Lung (tissue), 12 donors: ENCODE data around the gene ZNF35. TPM values are rescaled to one million over a fixed set of nuclear protein-coding genes. Genes with fewer than 3 reads are reported as not detected.

Source experiments
- ATAC-seq: fragments of 200-7000 bp; cut with Tn5 transposase; one replicate; pipeline ENCODE4 v1.9.1; 2020; ENCODE audit warnings: moderate number of reproducible peaks; ENCODE audit not compliant: insufficient read depth, low FRiP score
- DNase-seq, 3 donors: peaks; one replicate each; pipeline ENCODE4 v3.0.0-alpha.2; 2013 to 2017
- H3K27ac ChIP-seq, 2 donors: one replicate each; pipeline ENCODE4 v1.5.1; 2013; ENCODE audit warnings: mild to moderate bottlenecking in 2 of 2, moderate library complexity in 2 of 2, control low read depth in 1 of 2, inconsistent platforms in 1 of 2, low read depth in 1 of 2, low read length in 1 of 2
- H3K27me3 ChIP-seq, 3 donors: one replicate each; pipeline ENCODE4 v1.5.1; 2013; ENCODE audit warnings: low read length in 2 of 3; ENCODE audit not compliant: control insufficient read depth in 3 of 3, insufficient read depth in 3 of 3
- H3K36me3 ChIP-seq, 4 donors: one replicate each; pipeline ENCODE4 v1.5.1; 2013; ENCODE audit warnings: low read length in 4 of 4, mild to moderate bottlenecking in 1 of 4, moderate library complexity in 1 of 4; ENCODE audit not compliant: control insufficient read depth in 4 of 4, insufficient read depth in 4 of 4
- H3K4me1 ChIP-seq, 5 donors: one replicate each; pipeline ENCODE4 v1.5.1; 2013; ENCODE audit warnings: low read length in 5 of 5, mild to moderate bottlenecking in 2 of 5, moderate library complexity in 1 of 5; ENCODE audit not compliant: control insufficient read depth in 5 of 5, insufficient read depth in 5 of 5
- H3K4me3 ChIP-seq: one replicate; pipeline ENCODE4 v1.5.1; 2013; ENCODE audit warnings: mild to moderate bottlenecking, control low read depth, moderate library complexity
- H3K9ac ChIP-seq, 2 donors: one replicate each; pipeline ENCODE4 v1.5.1; 2013; ENCODE audit warnings: low read length in 2 of 2, control low read depth in 1 of 2; ENCODE audit not compliant: insufficient read depth in 1 of 2
- H3K9me3 ChIP-seq, 4 donors: one replicate each; pipeline ENCODE4 v1.5.1; 2013; ENCODE audit warnings: low read length in 3 of 4, mild to moderate bottlenecking in 1 of 4, moderate library complexity in 1 of 4; ENCODE audit not compliant: control insufficient read depth in 4 of 4, insufficient read depth in 3 of 4
- WGBS, 2 donors: extraction: QIAGEN DNeasy Blood & Tissue Kit; methylation state at CpG; one replicate each; pipeline ENCODE4 v1.1.7; 2013; 5-methylcytosine and 5-hydroxymethylcytosine counted together
- polyA plus RNA-seq, 2 donors: library from polyadenylated mRNA; stranded (reverse); fragments of 200-250 nt; gene quantifications; one replicate each; pipeline ENCODE4 v1.2.1, GENCODE V29; 2013
- total RNA-seq, 2 donors: library from RNA; depleted of rRNA in 1 of 2; stranded (reverse); fragments of >200 nt in 1 of 2; gene quantifications; one replicate each; pipeline ENCODE4 v1.2.1, GENCODE V29; 2014 to 2021
- TF ChIP-seq, protein P1 (sequence below): IDR thresholded peaks from 2 replicates; pipeline ENCODE4 v1.5.1; 2012; ENCODE audit warnings: mild to moderate bottlenecking; ENCODE audit errors: control extremely low read depth, extremely low read depth
- donor health status: control.
- donor health status: control.
- donor health status: Bipolar disorder and iron deficiency.
- donor health status: healthy.
- donor health status: DM: yes; HTN: yes; CAD: no.

The ZNF35 gene
- total and polyA plus RNA-seq, 4 donors: 3.6 to 10.2 (median 6.7) TPM

DNA sequence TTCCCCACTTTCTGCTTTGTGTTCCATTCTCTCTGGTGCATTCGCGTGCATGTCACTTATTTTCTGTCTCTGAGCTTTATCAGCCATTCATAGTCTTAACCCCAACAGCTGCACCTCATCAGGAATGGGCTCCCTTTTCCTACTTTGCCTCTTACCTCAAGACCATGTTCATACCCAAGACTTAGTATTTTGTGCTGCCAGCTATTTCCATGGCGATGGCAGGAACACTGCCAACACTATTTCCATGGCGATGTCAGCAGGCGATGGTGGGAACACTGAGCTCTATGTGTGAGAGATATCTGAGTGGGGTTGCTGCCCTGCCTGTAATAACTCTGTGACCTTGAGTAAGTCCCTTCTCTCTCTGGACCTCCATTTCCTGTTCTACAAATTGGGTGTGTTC, 5.5 kb downstream of the ZNF35 start:
- Histone ChIP-seq H3K27ac (no peak overlapping the region), H3K4me3 (no peak overlapping the region), H3K4me1 (peaks cover 0 to 5% (median 0%) of the 10 kb centered on the region in 5 donors), H3K27me3 (no peaks in the 10 kb centered on the region), H3K9me3 (peaks cover 2 to 11% (median 5%) of the 10 kb centered on the region in 4 donors), H3K36me3 (peaks cover 35 to 48% (median 44%) of the 10 kb centered on the region in 4 donors), H3K9ac (no peak overlapping the region)
- ATAC-seq (no peak), DNase-seq (peak; percentile 19 to 31 (median 25))
- 96 to 99% methylated on average over 5 of the region's 5 CpGs for WGBS, 2 donors
- TF ChIP-seq, protein P1, sequence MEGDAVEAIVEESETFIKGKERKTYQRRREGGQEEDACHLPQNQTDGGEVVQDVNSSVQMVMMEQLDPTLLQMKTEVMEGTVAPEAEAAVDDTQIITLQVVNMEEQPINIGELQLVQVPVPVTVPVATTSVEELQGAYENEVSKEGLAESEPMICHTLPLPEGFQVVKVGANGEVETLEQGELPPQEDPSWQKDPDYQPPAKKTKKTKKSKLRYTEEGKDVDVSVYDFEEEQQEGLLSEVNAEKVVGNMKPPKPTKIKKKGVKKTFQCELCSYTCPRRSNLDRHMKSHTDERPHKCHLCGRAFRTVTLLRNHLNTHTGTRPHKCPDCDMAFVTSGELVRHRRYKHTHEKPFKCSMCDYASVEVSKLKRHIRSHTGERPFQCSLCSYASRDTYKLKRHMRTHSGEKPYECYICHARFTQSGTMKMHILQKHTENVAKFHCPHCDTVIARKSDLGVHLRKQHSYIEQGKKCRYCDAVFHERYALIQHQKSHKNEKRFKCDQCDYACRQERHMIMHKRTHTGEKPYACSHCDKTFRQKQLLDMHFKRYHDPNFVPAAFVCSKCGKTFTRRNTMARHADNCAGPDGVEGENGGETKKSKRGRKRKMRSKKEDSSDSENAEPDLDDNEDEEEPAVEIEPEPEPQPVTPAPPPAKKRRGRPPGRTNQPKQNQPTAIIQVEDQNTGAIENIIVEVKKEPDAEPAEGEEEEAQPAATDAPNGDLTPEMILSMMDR: no peak

DNA sequence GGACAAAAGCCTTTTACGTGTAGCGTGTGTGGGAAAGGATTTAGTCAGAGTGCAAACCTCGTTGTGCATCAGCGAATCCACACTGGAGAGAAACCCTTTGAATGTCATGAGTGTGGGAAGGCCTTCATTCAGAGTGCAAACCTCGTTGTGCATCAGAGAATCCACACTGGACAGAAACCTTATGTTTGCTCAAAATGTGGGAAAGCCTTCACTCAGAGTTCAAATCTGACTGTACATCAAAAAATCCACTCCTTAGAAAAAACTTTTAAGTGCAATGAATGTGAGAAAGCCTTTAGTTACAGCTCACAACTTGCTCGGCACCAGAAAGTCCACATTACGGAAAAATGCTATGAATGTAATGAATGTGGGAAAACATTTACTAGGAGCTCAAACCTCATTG, 10.5 kb downstream of the ZNF35 start:
- H3K27me3 ChIP-seq: no peaks in the 10 kb centered on the region
- no peak for DNase-seq
- H3K36me3 ChIP-seq: peaks cover 39 to 51% (median 43%) of the 10 kb centered on the region in 4 donors
- no peak overlapping the region for H3K4me3 ChIP-seq
- H3K4me1 ChIP-seq: no peaks in the 10 kb centered on the region
- 95 to 98% methylated on average over 7 of the region's 7 CpGs for WGBS, 2 donors
- no peak overlapping the region for H3K9ac ChIP-seq
- ATAC-seq: no peak
- TF ChIP-seq, protein P1: no peak
- no peak overlapping the region for H3K27ac ChIP-seq
- peaks cover 2 to 25% (median 10%) of the 10 kb centered on the region in 4 donors for H3K9me3 ChIP-seq

DNA sequence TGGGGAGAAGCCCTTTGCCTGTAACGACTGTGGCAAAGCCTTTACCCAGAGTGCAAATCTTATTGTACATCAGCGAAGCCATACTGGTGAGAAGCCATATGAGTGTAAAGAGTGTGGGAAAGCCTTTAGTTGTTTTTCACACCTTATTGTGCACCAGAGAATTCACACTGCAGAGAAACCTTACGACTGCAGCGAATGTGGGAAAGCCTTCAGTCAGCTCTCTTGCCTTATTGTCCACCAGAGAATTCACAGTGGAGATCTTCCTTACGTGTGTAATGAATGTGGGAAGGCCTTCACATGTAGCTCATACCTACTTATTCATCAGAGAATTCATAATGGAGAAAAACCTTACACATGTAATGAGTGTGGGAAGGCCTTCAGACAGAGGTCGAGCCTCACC, 10.9 kb downstream of the ZNF35 start:
- H3K36me3 ChIP-seq: peaks cover 36 to 48% (median 40%) of the 10 kb centered on the region in 4 donors
- WGBS, 2 donors: 98% methylated on average over 6 of the region's 6 CpGs
- ATAC-seq: no peak

More for the DNA sequence above, 10.9 kb downstream of the ZNF35 start:
- no peak for DNase-seq
- Histone ChIP-seq H3K4me1 (no peaks in the 10 kb centered on the region), H3K4me3 (no peak overlapping the region), H3K27ac (no peak overlapping the region), H3K9me3 (peaks cover 2 to 25% (median 10%) of the 10 kb centered on the region in 4 donors), H3K27me3 (no peaks in the 10 kb centered on the region), H3K9ac (no peak overlapping the region)
- TF ChIP-seq, protein P1: no peak
